Nephron (organoid): ENCODE measurements around the gene DNAJB14.
A peak's percentile ranks its signal among the peaks of the same experiment; 100 is the strongest.

Experiments used
- H3K27ac Mint-ChIP-seq, 3 experiments: 2 replicates each; pipeline ENCODE4 v1.8.0; 2020; ENCODE audit warnings: mixed read lengths in 3 of 3, mild to moderate bottlenecking in 2 of 3, moderate library complexity in 1 of 3
- H3K27me3 Mint-ChIP-seq: 2 replicates; pipeline ENCODE4 v1.8.0; 2021; ENCODE audit warnings: low read depth, mild to moderate bottlenecking, moderate library complexity, mixed read lengths
- H3K36me3 Mint-ChIP-seq: 2 replicates; pipeline ENCODE4 v1.8.0; 2020; ENCODE audit warnings: low read depth, mixed read lengths
- H3K4me1 Mint-ChIP-seq: 2 replicates; pipeline ENCODE4 v1.8.0; 2020; ENCODE audit warnings: mixed read lengths
- H3K4me3 Mint-ChIP-seq, 3 experiments: 2 replicates each; pipeline ENCODE4 v1.8.0; 2020; ENCODE audit warnings: mild to moderate bottlenecking in 3 of 3, mixed read lengths in 3 of 3, moderate library complexity in 2 of 3
- H3K9me3 Mint-ChIP-seq: 2 replicates; pipeline ENCODE4 v1.8.0; 2020; ENCODE audit warnings: mixed read lengths
- TF ChIP-seq, protein P1 (sequence below), 3 experiments: fragments of 200-600 bp; sonication (generic); IDR thresholded peaks; one replicate each; pipeline ENCODE4 v1.5.0; 2021; ENCODE audit warnings: antibody characterized with exemption in 3 of 3; ENCODE audit not compliant: unreplicated experiment in 3 of 3

The DNAJB14 gene

DNA sequence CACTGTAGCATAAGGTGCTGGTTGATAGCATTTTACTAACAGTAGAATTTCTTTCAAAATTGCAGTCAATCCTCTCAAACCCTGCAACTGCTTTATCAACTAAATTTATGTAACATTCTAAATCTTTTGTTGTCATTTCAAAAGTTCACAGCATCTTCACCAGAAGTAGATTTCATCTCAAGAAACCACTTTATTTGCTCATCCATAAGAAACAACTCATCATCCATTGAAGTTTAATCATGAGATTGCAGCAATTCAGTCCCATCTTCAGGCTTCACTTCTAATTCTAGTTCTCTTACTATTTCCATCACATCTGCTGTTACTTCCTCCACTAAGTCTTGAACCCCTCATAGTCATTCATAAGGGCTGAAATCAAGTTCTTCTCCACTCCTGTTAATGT is 73.8 kb downstream of the DNAJB14 start:
- Mint-ChIP-seq H3K27me3 (peaks cover 3% of the 10 kb centered on the region), H3K4me1 (no peaks in the 10 kb centered on the region), H3K27ac (no peak overlapping the region), H3K9me3 (no peaks in the 10 kb centered on the region), H3K36me3 (no peaks in the 10 kb centered on the region), H3K4me3 (no peak overlapping the region)
- TF ChIP-seq, protein P1, sequence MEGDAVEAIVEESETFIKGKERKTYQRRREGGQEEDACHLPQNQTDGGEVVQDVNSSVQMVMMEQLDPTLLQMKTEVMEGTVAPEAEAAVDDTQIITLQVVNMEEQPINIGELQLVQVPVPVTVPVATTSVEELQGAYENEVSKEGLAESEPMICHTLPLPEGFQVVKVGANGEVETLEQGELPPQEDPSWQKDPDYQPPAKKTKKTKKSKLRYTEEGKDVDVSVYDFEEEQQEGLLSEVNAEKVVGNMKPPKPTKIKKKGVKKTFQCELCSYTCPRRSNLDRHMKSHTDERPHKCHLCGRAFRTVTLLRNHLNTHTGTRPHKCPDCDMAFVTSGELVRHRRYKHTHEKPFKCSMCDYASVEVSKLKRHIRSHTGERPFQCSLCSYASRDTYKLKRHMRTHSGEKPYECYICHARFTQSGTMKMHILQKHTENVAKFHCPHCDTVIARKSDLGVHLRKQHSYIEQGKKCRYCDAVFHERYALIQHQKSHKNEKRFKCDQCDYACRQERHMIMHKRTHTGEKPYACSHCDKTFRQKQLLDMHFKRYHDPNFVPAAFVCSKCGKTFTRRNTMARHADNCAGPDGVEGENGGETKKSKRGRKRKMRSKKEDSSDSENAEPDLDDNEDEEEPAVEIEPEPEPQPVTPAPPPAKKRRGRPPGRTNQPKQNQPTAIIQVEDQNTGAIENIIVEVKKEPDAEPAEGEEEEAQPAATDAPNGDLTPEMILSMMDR (IDR thresholded peaks at IDR 0.05; ENCODE audit: unreplicated experiment in 3 of 3) = no peak

DNA sequence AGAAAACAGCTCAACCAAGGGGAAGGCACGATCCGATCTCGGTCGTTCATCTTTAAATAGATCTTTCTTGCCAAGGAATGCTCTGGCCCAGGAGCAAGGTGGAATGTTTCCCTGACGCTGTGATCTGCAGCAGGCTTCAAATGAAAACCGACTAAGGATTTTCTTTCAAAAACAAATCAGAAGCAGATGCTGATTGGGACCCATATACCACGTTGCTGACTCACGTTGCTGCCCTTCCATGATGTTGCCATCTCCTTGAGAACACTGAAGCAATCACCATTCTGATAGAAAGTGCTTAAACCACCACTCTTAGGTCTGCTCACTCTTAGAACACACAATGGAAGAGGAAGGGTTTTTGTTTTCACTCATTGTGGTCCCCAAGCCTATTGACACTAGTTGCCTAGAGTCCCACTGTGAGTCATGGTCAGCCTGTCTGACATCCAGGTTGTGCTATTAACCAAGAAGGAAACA is 78.3 kb downstream of the DNAJB14 start:
- no peaks in the 10 kb centered on the region for H3K9me3 Mint-ChIP-seq
- H3K27me3 Mint-ChIP-seq = peaks cover 3% of the 10 kb centered on the region
- H3K4me3 Mint-ChIP-seq = no peak overlapping the region
- TF ChIP-seq, protein P1 (IDR thresholded peaks at IDR 0.05; ENCODE audit: unreplicated experiment in 3 of 3) = no peak
- H3K4me1 Mint-ChIP-seq = no peaks in the 10 kb centered on the region
- H3K27ac Mint-ChIP-seq = peak overlapping the region in 2 of 3 experiments; percentile 28 to 48
- no peaks in the 10 kb centered on the region for H3K36me3 Mint-ChIP-seq

DNA sequence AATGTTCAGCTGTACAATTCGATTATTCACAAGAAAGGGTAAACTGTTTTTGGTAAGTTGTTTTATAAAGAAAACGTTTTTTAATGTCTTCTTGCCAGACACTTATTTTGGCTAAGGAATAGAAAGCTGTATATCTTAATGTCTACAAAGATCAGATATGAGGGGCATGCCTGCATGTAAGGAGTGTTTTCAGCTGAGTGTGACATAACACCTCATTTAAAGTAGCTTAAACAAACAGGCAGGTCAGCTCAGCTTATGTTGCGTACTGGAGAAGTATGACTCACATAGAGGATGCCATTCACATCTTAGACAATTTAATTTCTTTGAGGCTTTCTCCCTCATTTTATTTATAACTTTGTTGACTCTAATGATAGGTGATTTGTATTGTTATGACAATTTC is 82.6 kb downstream of the DNAJB14 start:
- H3K9me3 Mint-ChIP-seq = no peaks in the 10 kb centered on the region
- no peaks in the 10 kb centered on the region for H3K36me3 Mint-ChIP-seq
- no peak overlapping the region for H3K4me3 Mint-ChIP-seq
- no peak overlapping the region for H3K27ac Mint-ChIP-seq
- no peaks in the 10 kb centered on the region for H3K4me1 Mint-ChIP-seq
- no peaks in the 10 kb centered on the region for H3K27me3 Mint-ChIP-seq
- TF ChIP-seq, protein P1 (IDR thresholded peaks at IDR 0.05; ENCODE audit: unreplicated experiment in 3 of 3) = no peak

DNA sequence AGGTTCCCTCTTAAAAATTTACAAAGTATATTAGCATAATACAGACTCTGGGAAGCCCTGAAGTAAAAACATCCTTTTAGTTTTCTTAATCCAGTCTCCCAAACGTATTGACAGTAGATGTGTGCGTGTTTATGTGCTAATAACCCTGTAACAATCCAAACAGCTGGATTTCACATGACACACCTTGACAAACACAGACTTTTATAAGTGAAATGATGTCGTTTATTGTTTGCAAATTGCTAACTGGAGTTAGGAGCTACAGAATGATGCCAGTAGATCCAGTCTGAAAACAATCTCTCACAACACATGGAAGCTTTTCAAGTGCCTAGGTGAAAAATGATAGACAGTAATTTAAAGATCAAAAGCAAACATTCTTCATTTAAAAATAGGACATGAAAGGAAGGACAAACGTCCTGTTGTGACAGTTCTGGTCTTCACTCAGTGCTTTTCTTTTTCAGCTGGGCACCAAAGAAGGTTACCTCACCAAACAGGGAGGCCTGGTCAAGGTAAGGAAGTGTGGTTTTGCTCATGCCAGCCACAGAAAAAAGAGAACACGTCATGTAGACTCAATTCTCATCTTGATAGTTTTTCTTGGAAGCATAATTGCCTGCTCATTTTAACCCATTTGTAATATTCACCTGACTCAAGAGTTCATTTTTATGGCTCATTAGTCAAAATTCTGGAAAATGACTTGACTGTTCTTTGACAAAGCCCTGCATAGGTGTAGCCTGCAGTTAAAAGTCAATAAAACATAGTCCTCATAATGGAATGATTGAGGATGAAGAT is 85.1 kb downstream of the DNAJB14 start:
- H3K36me3 Mint-ChIP-seq = no peaks in the 10 kb centered on the region
- no peak overlapping the region for H3K4me3 Mint-ChIP-seq
- TF ChIP-seq, protein P1 (IDR thresholded peaks at IDR 0.05; ENCODE audit: unreplicated experiment in 3 of 3) = no peak
- H3K27ac Mint-ChIP-seq = no peak overlapping the region
- H3K27me3 Mint-ChIP-seq = no peaks in the 10 kb centered on the region
- no peaks in the 10 kb centered on the region for H3K9me3 Mint-ChIP-seq
- H3K4me1 Mint-ChIP-seq = no peaks in the 10 kb centered on the region

DNA sequence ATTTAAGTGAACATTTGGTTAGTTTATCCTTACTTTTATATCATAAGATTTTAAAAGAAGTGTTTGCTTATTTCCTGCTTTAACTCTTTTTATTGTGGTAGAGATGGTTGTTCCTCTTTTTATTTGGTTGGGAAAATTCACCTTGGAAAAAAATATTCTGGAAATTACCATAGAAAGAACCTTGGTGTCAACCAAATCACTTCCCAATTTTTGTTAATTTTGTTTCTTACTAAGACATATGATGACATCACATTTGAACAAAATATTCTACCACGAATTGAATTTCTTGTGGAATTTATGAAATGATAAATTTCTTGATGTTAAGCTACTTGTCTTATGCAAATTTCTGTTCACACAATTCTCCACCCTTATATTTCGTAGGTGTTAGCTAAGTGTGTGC is 85.9 kb downstream of the DNAJB14 start:
- no peak overlapping the region for H3K4me3 Mint-ChIP-seq

More for the DNA sequence above, 85.9 kb downstream of the DNAJB14 start:
- Mint-ChIP-seq H3K27me3 (no peaks in the 10 kb centered on the region), H3K27ac (no peak overlapping the region), H3K36me3 (no peaks in the 10 kb centered on the region), H3K4me1 (no peaks in the 10 kb centered on the region), H3K9me3 (no peaks in the 10 kb centered on the region)
- TF ChIP-seq, protein P1 (IDR thresholded peaks at IDR 0.05; ENCODE audit: unreplicated experiment in 3 of 3) = no peak
